NT2/D1 (cell line): Measurements from ENCODE around the gene RGS7.

Source experiments
- DNase-seq: peaks from one replicate; pipeline ENCODE4 v3.0.0-alpha.2; 2011; ENCODE audit warnings: low read depth, low spot score
- H3K27me3 ChIP-seq: 2 replicates; pipeline ENCODE4 v1.6.0; 2011; ENCODE audit warnings: mild to moderate bottlenecking; ENCODE audit not compliant: insufficient read length, insufficient read depth
- H3K36me3 ChIP-seq: 2 replicates; pipeline ENCODE4 v1.6.1; 2011; ENCODE audit warnings: mild to moderate bottlenecking, low read length, mixed read lengths; ENCODE audit not compliant: insufficient read depth, insufficient read length
- H3K4me1 ChIP-seq: 2 replicates; pipeline ENCODE4 v1.5.1; 2011; ENCODE audit not compliant: insufficient read depth, insufficient read length
- H3K4me3 ChIP-seq: 2 replicates; pipeline ENCODE4 v1.5.1; 2011; ENCODE audit warnings: low read depth; ENCODE audit not compliant: insufficient read length
- H3K9ac ChIP-seq: 2 replicates; pipeline ENCODE4 v1.6.0; 2011; ENCODE audit warnings: low read depth; ENCODE audit not compliant: insufficient read length
- H3K9me3 ChIP-seq: 2 replicates; pipeline ENCODE4 v1.5.1; 2011; ENCODE audit warnings: mild to moderate bottlenecking, low read length; ENCODE audit not compliant: insufficient read depth
- SUZ12 ChIP-seq: IDR thresholded peaks from 2 replicates; pipeline ENCODE4 v1.6.1; 2011; ENCODE audit not compliant: insufficient read length, insufficient read depth; ENCODE audit errors: extremely low read depth
- YY1 ChIP-seq: IDR thresholded peaks from 2 replicates; pipeline ENCODE4 v1.6.1; 2011; ENCODE audit not compliant: insufficient read length, insufficient read depth
- ZNF274 ChIP-seq: IDR thresholded peaks from 2 replicates; pipeline ENCODE4 v1.6.1; 2011; ENCODE audit warnings: mild to moderate bottlenecking, low read depth, low read length

RGS7 gene

DNA sequence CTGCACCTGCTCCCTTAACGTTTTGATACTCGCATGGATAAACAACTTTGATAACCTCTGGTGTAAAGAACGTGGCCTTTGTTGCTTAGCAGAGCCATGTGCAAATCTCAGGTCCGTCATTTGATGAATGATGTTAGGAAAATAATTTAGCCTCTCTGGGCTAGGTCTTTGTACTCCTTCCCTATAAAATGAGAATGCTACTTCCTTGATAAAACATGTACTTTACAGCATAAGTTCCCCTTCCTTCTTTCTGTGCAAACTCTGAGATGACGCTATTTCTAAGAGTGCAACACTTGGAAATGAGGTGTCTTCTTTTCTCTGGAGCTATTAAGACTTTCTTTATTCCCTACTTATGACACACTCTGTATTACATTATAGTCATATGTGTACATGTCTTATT lies 243.4 kb downstream of the RGS7 start:
- TF ChIP-seq ZNF274 (no peak), SUZ12 (no peak), YY1 (no peak)
- H3K36me3 ChIP-seq = no peaks in the 10 kb centered on the region
- H3K4me1 ChIP-seq = no peaks in the 10 kb centered on the region

DNA sequence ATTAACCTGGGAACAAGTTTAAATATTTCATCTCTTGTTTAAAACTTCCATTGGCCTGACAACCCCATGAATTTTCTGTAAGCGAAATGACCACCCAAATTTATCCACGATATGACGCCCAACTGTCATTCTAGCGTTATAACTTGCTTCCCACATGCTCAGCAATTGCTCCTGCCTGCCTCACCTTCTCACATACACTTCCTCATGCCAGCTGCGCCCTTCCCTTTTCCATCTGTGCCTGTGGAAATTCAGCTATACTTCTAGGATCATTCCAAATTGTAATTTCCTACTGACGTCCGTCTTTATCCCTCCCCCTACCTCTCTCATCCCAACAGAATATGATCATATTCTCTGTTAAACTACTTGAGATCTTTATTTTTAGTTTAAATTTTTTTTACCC lies 248.0 kb downstream of the RGS7 start:
- no peak for DNase-seq
- TF ChIP-seq ZNF274 = no peak
- TF ChIP-seq YY1 = no peak
- no peak for TF ChIP-seq SUZ12
- Histone ChIP-seq H3K4me3 (no peak overlapping the region), H3K36me3 (no peaks in the 10 kb centered on the region), H3K4me1 (no peaks in the 10 kb centered on the region), H3K9ac (no peak overlapping the region), H3K27me3 (no peaks in the 10 kb centered on the region), H3K9me3 (no peaks in the 10 kb centered on the region)

More for the DNA sequence above, 243.4 kb downstream of the RGS7 start:
- DNase-seq = no peak
- H3K4me3 ChIP-seq = no peak overlapping the region
- no peaks in the 10 kb centered on the region for H3K27me3 ChIP-seq
- peaks cover 8% of the 10 kb centered on the region; the same call in 1 of the 2 replicates for H3K9me3 ChIP-seq
- no peak overlapping the region for H3K9ac ChIP-seq

DNA sequence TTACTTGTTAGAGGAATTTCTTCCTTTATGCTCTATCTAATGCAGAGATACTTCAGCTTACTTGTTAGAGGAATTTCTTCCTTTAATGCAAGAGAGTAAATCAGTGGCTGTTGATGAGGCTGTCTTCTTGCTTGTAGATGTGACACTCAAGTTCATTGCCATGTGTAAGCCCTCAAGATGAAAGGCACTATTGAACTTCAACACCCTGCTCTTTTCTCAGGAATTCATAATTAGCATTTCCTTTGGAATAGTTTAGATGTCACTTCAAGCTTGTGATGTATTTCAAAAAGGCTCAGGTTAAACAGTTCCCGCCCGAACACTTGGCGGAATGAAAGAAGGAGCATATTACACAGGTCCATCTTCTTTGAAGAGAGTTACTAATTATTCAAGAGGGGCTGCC lies 251.9 kb downstream of the RGS7 start:
- no peak for TF ChIP-seq SUZ12
- TF ChIP-seq YY1 = no peak
- no peak for TF ChIP-seq ZNF274
- H3K27me3 ChIP-seq = no peaks in the 10 kb centered on the region
- H3K36me3 ChIP-seq = no peaks in the 10 kb centered on the region
- H3K9ac ChIP-seq = no peak overlapping the region
- no peak for DNase-seq
- H3K4me3 ChIP-seq = no peak overlapping the region
- H3K4me1 ChIP-seq = no peaks in the 10 kb centered on the region
- no peaks in the 10 kb centered on the region for H3K9me3 ChIP-seq

DNA sequence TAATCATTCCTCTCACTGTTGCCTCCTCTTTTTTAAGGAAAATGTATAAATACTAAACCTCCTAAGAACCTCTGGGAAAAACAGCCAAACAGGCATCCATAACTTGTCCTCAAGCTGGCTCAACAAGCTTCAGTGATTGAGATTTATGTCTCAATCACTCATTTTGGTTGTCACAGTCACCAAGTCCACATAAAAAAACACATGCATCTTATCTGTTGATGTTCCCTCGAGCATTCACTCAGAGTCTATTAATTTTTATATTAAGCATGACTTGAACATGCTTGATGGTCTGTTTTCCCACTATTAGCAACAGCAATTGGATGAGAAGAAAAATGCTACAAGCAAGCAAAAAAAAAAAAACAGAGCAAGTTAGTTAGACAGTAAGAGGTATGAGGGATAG lies 254.3 kb downstream of the RGS7 start:
- no peak for DNase-seq
- Histone ChIP-seq H3K9ac (no peak overlapping the region), H3K36me3 (no peaks in the 10 kb centered on the region), H3K4me1 (no peaks in the 10 kb centered on the region), H3K9me3 (no peaks in the 10 kb centered on the region), H3K27me3 (no peaks in the 10 kb centered on the region), H3K4me3 (no peak overlapping the region)
- TF ChIP-seq ZNF274 (no peak), SUZ12 (no peak)

DNA sequence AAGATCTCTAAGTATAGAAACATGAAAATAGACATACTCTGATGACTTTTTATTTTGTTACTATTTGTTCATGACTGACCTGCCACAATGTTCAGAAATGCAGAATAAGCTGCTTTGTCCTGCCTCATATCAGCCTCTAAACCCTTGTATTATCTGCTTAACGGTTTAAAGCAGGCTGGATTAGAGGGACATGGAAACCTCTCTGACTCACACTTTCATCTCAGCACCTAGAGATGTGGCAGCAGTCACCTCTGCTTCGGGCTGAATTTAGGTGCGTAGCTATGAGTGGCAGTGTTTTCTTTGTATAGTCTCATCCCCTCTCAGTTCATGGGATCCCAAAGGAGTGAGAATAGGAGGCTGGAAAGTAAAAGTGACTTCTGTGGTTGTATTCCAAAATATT lies 255.4 kb downstream of the RGS7 start:
- H3K4me1 ChIP-seq = no peaks in the 10 kb centered on the region
- TF ChIP-seq SUZ12 = no peak
- no peak for TF ChIP-seq ZNF274
- TF ChIP-seq YY1 = no peak
- no peak for DNase-seq
- H3K27me3 ChIP-seq = no peaks in the 10 kb centered on the region
- no peak overlapping the region for H3K4me3 ChIP-seq
- H3K9ac ChIP-seq = no peak overlapping the region
- H3K9me3 ChIP-seq = no peaks in the 10 kb centered on the region
- no peaks in the 10 kb centered on the region for H3K36me3 ChIP-seq

DNA sequence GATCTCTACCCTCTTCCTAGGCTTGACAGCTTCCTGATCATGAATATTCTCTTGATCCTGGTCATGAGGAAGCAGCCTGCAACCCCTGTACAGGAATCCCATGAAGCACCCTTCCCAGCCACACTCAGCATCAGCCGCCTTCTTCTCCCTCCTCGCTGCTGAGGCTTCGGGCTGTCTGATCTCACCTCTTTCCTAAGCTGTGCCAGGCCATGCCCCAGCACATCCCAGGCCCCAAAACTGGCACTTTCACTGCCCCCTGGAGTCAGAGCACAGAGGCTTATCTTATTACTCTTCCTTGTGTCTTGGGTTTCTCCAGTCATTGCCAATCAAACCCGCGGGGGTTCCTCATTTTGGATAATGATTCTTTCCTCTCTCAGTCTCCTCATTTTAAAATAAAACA lies 259.5 kb downstream of the RGS7 start:
- Histone ChIP-seq H3K36me3 (no peaks in the 10 kb centered on the region), H3K4me3 (no peak overlapping the region), H3K27me3 (no peaks in the 10 kb centered on the region), H3K4me1 (no peaks in the 10 kb centered on the region), H3K9ac (no peak overlapping the region), H3K9me3 (no peaks in the 10 kb centered on the region)
- no peak for TF ChIP-seq YY1
- no peak for TF ChIP-seq SUZ12
- TF ChIP-seq ZNF274 = no peak
- no peak for DNase-seq

DNA sequence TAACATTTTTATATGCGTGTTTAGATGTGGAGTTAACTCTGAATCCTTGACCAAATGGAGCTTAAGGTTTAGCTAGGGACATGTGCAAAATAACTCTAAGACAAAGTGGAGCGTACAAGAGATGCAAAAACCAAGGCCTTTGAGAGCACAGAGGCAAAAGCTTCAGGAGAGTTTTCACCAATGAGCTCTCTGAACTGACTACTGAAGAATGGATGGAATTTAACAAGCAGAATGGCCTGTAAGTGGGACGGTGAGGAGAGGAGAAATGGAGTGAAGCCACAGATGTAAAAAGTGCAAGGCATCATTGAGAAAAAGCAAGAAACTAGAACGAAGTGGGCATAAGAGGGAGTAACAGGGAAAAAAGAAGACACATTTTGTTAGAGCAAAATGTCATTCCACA lies 260.0 kb downstream of the RGS7 start:
- no peak for DNase-seq
- Histone ChIP-seq H3K9me3 (no peaks in the 10 kb centered on the region), H3K9ac (no peak overlapping the region), H3K36me3 (no peaks in the 10 kb centered on the region), H3K4me3 (no peak overlapping the region), H3K4me1 (no peaks in the 10 kb centered on the region), H3K27me3 (no peaks in the 10 kb centered on the region)
- TF ChIP-seq ZNF274 (no peak), SUZ12 (no peak), YY1 (no peak)

DNA sequence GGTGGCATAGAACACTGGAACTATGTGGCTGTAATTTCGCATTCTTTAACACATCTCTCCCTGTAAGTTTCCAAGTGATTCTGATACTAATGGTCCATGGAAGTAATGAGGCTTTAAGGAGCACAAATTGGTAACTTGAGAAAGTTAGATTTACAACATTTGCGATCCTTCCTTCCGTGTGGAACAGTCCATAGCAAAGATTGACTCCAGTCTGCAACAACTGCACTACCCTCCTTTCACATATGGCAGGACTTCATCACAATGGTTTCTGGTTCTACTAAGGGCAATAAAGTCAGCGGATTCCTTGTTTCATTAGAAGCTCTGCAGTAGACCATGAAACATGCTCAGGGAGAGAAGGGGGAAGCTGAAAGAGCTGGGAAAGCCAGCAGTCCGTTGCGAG lies 261.2 kb downstream of the RGS7 start:
- DNase-seq = no peak
- no peak for TF ChIP-seq ZNF274
- TF ChIP-seq YY1 = no peak
- TF ChIP-seq SUZ12 = no peak
- no peaks in the 10 kb centered on the region for H3K27me3 ChIP-seq
- H3K36me3 ChIP-seq = no peaks in the 10 kb centered on the region
- H3K4me3 ChIP-seq = no peak overlapping the region
- H3K9me3 ChIP-seq = no peaks in the 10 kb centered on the region
- no peak overlapping the region for H3K9ac ChIP-seq
- H3K4me1 ChIP-seq = no peaks in the 10 kb centered on the region
